Prostate gland (tissue), 2 donors: ENCODE results near the gene ARMC12.

ENCODE experiments used
- POLR2A ChIP-seq: fragments of 450-650 bp; IDR thresholded peaks from one replicate; pipeline ENCODE4 v1.6.1; 2016; ENCODE audit warnings: antibody characterized with exemption, mild to moderate bottlenecking
- TF ChIP-seq, protein P1 (sequence below), 4 experiments: fragments of 200-600 bp in 2 of 4; fragments of 450-650 bp in 2 of 4; sonication (generic) in 2 of 4; IDR thresholded peaks; 1 replicate in 3 of 4; 2 replicates in 1 of 4; pipeline ENCODE4 v1.5.1; 2016 to 2019; ENCODE audit warnings: antibody characterized with exemption in 4 of 4, mild to moderate bottlenecking in 2 of 4, moderate library complexity in 2 of 4

- no peak for TF ChIP-seq POLR2A
- TF ChIP-seq, protein P1, sequence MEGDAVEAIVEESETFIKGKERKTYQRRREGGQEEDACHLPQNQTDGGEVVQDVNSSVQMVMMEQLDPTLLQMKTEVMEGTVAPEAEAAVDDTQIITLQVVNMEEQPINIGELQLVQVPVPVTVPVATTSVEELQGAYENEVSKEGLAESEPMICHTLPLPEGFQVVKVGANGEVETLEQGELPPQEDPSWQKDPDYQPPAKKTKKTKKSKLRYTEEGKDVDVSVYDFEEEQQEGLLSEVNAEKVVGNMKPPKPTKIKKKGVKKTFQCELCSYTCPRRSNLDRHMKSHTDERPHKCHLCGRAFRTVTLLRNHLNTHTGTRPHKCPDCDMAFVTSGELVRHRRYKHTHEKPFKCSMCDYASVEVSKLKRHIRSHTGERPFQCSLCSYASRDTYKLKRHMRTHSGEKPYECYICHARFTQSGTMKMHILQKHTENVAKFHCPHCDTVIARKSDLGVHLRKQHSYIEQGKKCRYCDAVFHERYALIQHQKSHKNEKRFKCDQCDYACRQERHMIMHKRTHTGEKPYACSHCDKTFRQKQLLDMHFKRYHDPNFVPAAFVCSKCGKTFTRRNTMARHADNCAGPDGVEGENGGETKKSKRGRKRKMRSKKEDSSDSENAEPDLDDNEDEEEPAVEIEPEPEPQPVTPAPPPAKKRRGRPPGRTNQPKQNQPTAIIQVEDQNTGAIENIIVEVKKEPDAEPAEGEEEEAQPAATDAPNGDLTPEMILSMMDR (IDR thresholded peaks at IDR 0.05) = no peak
These were observed 17.8 kb downstream of the ARMC12 start for GRCh38 chr6:35754452-35755277.
